Measurements from ENCODE around the gene ABCA4.

DNA sequence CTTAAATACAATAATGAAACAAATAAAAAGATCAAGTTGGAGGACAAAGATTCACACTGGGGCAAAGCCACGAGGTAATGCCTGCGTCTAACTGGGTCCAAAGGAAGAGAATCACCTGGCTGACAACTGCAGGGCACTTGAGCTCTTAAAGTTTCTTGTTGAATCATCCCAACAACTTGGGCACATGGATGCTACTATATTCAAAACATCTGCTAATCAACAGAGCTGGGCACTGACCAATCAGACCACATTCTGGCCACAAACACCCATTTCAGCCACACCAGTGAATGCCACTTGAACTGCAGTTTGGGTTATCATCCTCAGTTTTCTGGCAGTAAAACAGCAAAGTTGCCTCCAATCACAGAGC, 51.0 kb downstream of the ABCA4 start:
- TF ChIP-seq EZH2 (IDR thresholded peaks at IDR 0.05; ENCODE audit: insufficient read depth, poor library complexity, severe bottlenecking) (no peak), EZH2phosphoT487 (IDR thresholded peaks at IDR 0.05; ENCODE audit: insufficient read depth, low read depth) (no peak)
